GM12878 (cell line): ENCODE measurements around the gene KMO. TPM values are rescaled to one million over a fixed set of nuclear protein-coding genes. Genes with fewer than 3 reads are reported as not detected.

ENCODE experiments used
- ATAC-seq: fragments of 200-7000 bp; cut with Tn5 transposase; 3 replicates; pipeline ENCODE4 v1.9.1; 2020; ENCODE audit warnings: mild to moderate bottlenecking, moderate library complexity
- BruUV-seq: library from RNA; stranded (reverse); fragments of 400-500 nt; replicated peaks from 2 replicates; lab custom pipeline; 2021; lab: Mats Ljungman, UMichigan
- CTCF ChIA-PET: fragments of 300-600 bp; sonication (Branson Sonifier 250); formaldehyde crosslinking; extraction: SDS; loops from one replicate; lab custom pipeline; 2021; ENCODE audit warnings: inconsistent platforms; lab: Yijun Ruan, JAX
- POLR2A ChIA-PET: fragments of 350-600 bp; formaldehyde crosslinking; extraction: SDS; loops from one replicate; lab custom pipeline; 2021; ENCODE audit warnings: inconsistent platforms; lab: Charles Lee
- RAD21 ChIA-PET: fragments of 300-600 bp; sonication (Branson Sonifier 250); formaldehyde crosslinking; loops from one replicate; lab custom pipeline; 2023; ENCODE audit warnings: antibody characterized with exemption; ENCODE audit not compliant: unreplicated experiment; lab: Charles Lee
- SMC1A ChIA-PET: fragments of 300-600 bp; sonication (Branson Sonifier 250); formaldehyde crosslinking; loops from one replicate; lab custom pipeline; 2023; ENCODE audit not compliant: unreplicated experiment, uncharacterized antibody; lab: Charles Lee
- DNase-seq: peaks from one replicate; pipeline ENCODE4 v3.0.0-alpha.2; 2011; ENCODE audit warnings: low read depth, low spot score
- FAIRE-seq: peaks from 3 replicates; lab custom pipeline; 2011; peaks lifted over from hg19 to GRCh38; lab: Jason Lieb, UNC
- H2AFZ ChIP-seq: 2 replicates; pipeline ENCODE4 v1.6.0; 2011; ENCODE audit warnings: low read depth, low read length, control low read depth; ENCODE audit not compliant: control insufficient read depth
- H3K27ac ChIP-seq: 2 replicates; pipeline ENCODE4 v1.5.1; 2011; ENCODE audit warnings: control low read depth; ENCODE audit not compliant: control insufficient read depth, insufficient read depth
- H3K27me3 ChIP-seq, 2 experiments: replicated peaks in 1 of 2; 2 replicates each; pipeline versions ENCODE4 v1.6.0 to v1.6.1; 2011; ENCODE audit warnings: low read length in 1 of 2; ENCODE audit not compliant: control insufficient read depth in 2 of 2, insufficient read depth in 2 of 2
- H3K36me3 ChIP-seq, 2 experiments: 2 replicates each; pipeline ENCODE4 v1.5.1; 2011; ENCODE audit warnings: low read length in 1 of 2; ENCODE audit not compliant: control insufficient read depth in 2 of 2, insufficient read depth in 2 of 2
- H3K4me1 ChIP-seq: 2 replicates; pipeline ENCODE4 v1.6.1; 2011; ENCODE audit warnings: mild to moderate bottlenecking, low read length, moderate library complexity, mixed read lengths; ENCODE audit not compliant: control insufficient read depth, insufficient read depth
- H3K4me2 ChIP-seq: 2 replicates; pipeline ENCODE4 v1.6.0; 2011; ENCODE audit warnings: control low read depth; ENCODE audit not compliant: control insufficient read depth, insufficient read depth
- H3K4me3 ChIP-seq: fragments of 200-600 bp; sonication (generic); 2 replicates; pipeline ENCODE4 v1.5.1; 2016
- H3K79me2 ChIP-seq: 2 replicates; pipeline ENCODE4 v1.6.0; 2011; ENCODE audit warnings: low read length; ENCODE audit not compliant: control insufficient read depth, insufficient read depth
- H3K9ac ChIP-seq: 2 replicates; pipeline ENCODE4 v1.8.0; 2011; ENCODE audit warnings: low read length, control low read depth, mixed read lengths; ENCODE audit not compliant: control insufficient read depth, insufficient read depth
- H3K9me3 ChIP-seq: replicated peaks from 3 replicates; pipeline ENCODE4 v1.5.1; 2011; ENCODE audit warnings: mild to moderate bottlenecking, low read length; ENCODE audit not compliant: control insufficient read depth, insufficient read depth
- H4K20me1 ChIP-seq: 2 replicates; pipeline ENCODE4 v1.6.0; 2011; ENCODE audit not compliant: control insufficient read depth, insufficient read depth
- CHD1 ChIP-seq: IDR thresholded peaks from 2 replicates; pipeline ENCODE4 v1.6.1; 2012; ENCODE audit warnings: low read depth, low read length, improper control_type of control experiment
- EED ChIP-seq: sonication (generic); IDR thresholded peaks from 2 replicates; pipeline ENCODE4 v1.6.1; 2016; ENCODE audit warnings: antibody characterized with exemption, low read depth
- HDGF ChIP-seq: fragments of 450-650 bp; IDR thresholded peaks from 2 replicates; pipeline ENCODE4 v1.6.1; 2016; ENCODE audit warnings: antibody characterized with exemption
- IKZF2 ChIP-seq, 2 experiments: fragments of 450-650 bp; IDR thresholded peaks; 2 replicates each; pipeline ENCODE4 v1.6.1; 2017; ENCODE audit warnings: mild to moderate bottlenecking in 2 of 2, moderate library complexity in 2 of 2
- JUNB ChIP-seq: IDR thresholded peaks from 2 replicates; pipeline ENCODE4 v1.6.1; 2016; ENCODE audit warnings: antibody characterized with exemption, mild to moderate bottlenecking
- NR2C1 ChIP-seq: fragments of 450-650 bp; IDR thresholded peaks from 2 replicates; pipeline ENCODE4 v1.6.1; 2017; ENCODE audit warnings: antibody characterized with exemption, mild to moderate bottlenecking, moderate library complexity
- NR2F1 ChIP-seq: fragments of 450-650 bp; conservative IDR thresholded peaks from 2 replicates; pipeline ENCODE4 v1.6.1; 2017; ENCODE audit warnings: mild to moderate bottlenecking
- POU2F2 ChIP-seq: IDR thresholded peaks from 3 replicates; pipeline ENCODE4 v1.6.1; 2011; ENCODE audit warnings: low read depth, mild to moderate bottlenecking, low read length, borderline replicate concordance
- RUNX3 ChIP-seq: IDR thresholded peaks from 2 replicates; pipeline ENCODE4 v1.6.1; 2012; ENCODE audit warnings: low read length, inconsistent platforms
- SMAD1 ChIP-seq: fragments of 450-650 bp; IDR thresholded peaks from 2 replicates; pipeline ENCODE4 v1.6.1; 2018; ENCODE audit warnings: mild to moderate bottlenecking, low read depth; ENCODE audit not compliant: partially characterized antibody
- TBL1XR1 ChIP-seq: IDR thresholded peaks from 2 replicates; pipeline ENCODE4 v1.6.1; 2012; ENCODE audit warnings: low read depth, low read length, improper control_type of control experiment
- ZNF384 ChIP-seq: IDR thresholded peaks from 2 replicates; pipeline ENCODE4 v1.6.1; 2012; ENCODE audit warnings: low read depth, mild to moderate bottlenecking, low read length, improper control_type of control experiment, borderline replicate concordance
- WGBS: methylation state at CpG from one replicate; pipeline ENCODE4 v1.1.6; 2016; ENCODE audit warnings: low lambda C conversion rate; ENCODE audit not compliant: insufficient replicate concordance, insufficient coverage; ENCODE audit errors: missing lambda C conversion rate; 5-methylcytosine and 5-hydroxymethylcytosine counted together
- in situ Hi-C: fragments of 300-500 bp; cut with MboI; formaldehyde crosslinking; loops from 9 replicates; pipeline ENCODE4 v1.14.3; 2018; ENCODE audit warnings: mixed read lengths
- intact Hi-C: fragments of 100-400 bp; cut with micrococcal nuclease; formaldehyde crosslinking; loops from one replicate; pipeline ENCODE4 v1.14.2; 2022; ENCODE audit not compliant: unreplicated experiment
- polyA plus RNA-seq, 11 experiments: library from polyadenylated mRNA; depleted of rRNA in 4 of 11; unstranded in 6 of 11; stranded (reverse) in 5 of 11; fragments of >200 nt; fragmentation: Nextera tagmentation in 4 of 11; fragmentation: Illumina TruSeq in 1 of 11; extraction: Ambion mirVana in 4 of 11; extraction: Trizol in 1 of 11; gene quantifications; 1 replicate in 1 of 11; 2 replicates in 10 of 11; pipeline versions ENCODE4 v1.2.1 to v1.2.3, GENCODE V29; 2011 to 2016; ENCODE audit warnings: inconsistent platforms in 2 of 11, missing spikeins in 2 of 11, low read depth in 1 of 11
- total RNA-seq, 4 experiments: library from RNA; depleted of rRNA in 3 of 4; stranded (reverse); fragments of >200 nt in 3 of 4; fragmentation: Illumina TruSeq in 1 of 4; extraction: Trizol in 1 of 4; gene quantifications; 2 replicates each; pipeline versions ENCODE4 v1.2.1 to v1.2.3, GENCODE V29; 2013 to 2021
- TF ChIP-seq, protein P1 (sequence below): fragments of 450-650 bp; formaldehyde crosslinking; IDR thresholded peaks from 2 replicates; pipeline ENCODE4 v1.5.0; 2022; ENCODE audit warnings: mild to moderate bottlenecking, missing genetic modification characterization

KMO gene
- total and polyA plus RNA-seq, 10 of the 15 experiments (the other 5 are each of a cell fraction or from before 2014, with no cell fraction given), result 0.68 to 5.9 (median 1.5) TPM

- no peaks in the 10 kb centered on the region; a peak in 1 of 4 replicates for H3K36me3 ChIP-seq
- H4K20me1 ChIP-seq, result no peaks in the 10 kb centered on the region
- ChIA-PET CTCF (no interaction called here), RAD21 (no interaction called here), SMC1A (no interaction called here), POLR2A (no interaction called here)
- WGBS, result 79% methylated on average over 7 of the region's 7 CpGs
- in situ Hi-C loops (no loop called here), intact Hi-C loops (no loop called here)
- no peak overlapping the region for H3K4me3 ChIP-seq
- peaks cover 4% of the 10 kb centered on the region for H3K9me3 ChIP-seq
- H3K4me2 ChIP-seq, result no peak overlapping the region
- DNase-seq (no peak), FAIRE-seq (no peak), ATAC-seq (no peak)
- H3K27ac ChIP-seq, result no peak overlapping the region
- no peak overlapping the region for H2AFZ ChIP-seq
- no peak for TF ChIP-seq CHD1
- TF ChIP-seq POU2F2, result no peak
- no peak for TF ChIP-seq IKZF2 (IDR thresholded peaks at IDR 0.05)
- TF ChIP-seq NR2F1, result no peak
- no peak for TF ChIP-seq SMAD1
- no peak for TF ChIP-seq TBL1XR1
- TF ChIP-seq, protein P1, sequence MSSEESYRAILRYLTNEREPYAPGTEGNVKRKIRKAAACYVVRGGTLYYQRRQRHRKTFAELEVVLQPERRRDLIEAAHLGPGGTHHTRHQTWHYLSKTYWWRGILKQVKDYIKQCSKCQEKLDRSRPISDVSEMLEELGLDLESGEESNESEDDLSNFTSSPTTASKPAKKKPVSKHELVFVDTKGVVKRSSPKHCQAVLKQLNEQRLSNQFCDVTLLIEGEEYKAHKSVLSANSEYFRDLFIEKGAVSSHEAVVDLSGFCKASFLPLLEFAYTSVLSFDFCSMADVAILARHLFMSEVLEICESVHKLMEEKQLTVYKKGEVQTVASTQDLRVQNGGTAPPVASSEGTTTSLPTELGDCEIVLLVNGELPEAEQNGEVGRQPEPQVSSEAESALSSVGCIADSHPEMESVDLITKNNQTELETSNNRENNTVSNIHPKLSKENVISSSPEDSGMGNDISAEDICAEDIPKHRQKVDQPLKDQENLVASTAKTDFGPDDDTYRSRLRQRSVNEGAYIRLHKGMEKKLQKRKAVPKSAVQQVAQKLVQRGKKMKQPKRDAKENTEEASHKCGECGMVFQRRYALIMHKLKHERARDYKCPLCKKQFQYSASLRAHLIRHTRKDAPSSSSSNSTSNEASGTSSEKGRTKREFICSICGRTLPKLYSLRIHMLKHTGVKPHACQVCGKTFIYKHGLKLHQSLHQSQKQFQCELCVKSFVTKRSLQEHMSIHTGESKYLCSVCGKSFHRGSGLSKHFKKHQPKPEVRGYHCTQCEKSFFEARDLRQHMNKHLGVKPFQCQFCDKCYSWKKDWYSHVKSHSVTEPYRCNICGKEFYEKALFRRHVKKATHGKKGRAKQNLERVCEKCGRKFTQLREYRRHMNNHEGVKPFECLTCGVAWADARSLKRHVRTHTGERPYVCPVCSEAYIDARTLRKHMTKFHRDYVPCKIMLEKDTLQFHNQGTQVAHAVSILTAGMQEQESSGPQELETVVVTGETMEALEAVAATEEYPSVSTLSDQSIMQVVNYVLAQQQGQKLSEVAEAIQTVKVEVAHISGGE (CRISPR knock-in tag), result no peak
- TF ChIP-seq ZNF384, result no peak
- no peak for TF ChIP-seq JUNB
- no peak for TF ChIP-seq NR2C1
- no peak for TF ChIP-seq EED
- no peak for TF ChIP-seq RUNX3
- no peak for TF ChIP-seq HDGF
- peaks cover 3% of the 10 kb centered on the region; the same call in 1 of the 2 replicates for H3K4me1 ChIP-seq
- H3K79me2 ChIP-seq, result no peaks in the 10 kb centered on the region
- BruUV-seq, result no TSS peak
- H3K9ac ChIP-seq, result no peak overlapping the region
- no peaks in the 10 kb centered on the region; a peak in 2 of 4 replicates for H3K27me3 ChIP-seq
These were observed 10.2 kb downstream of the KMO start for GRCh38 chr1:241542199-241542907.
